ENCODE results near the gene LRPAP1. TPM values are rescaled to one million over a fixed set of nuclear protein-coding genes. Genes with fewer than 3 reads are reported as not detected.

Gene LRPAP1
- total and polyA plus RNA-seq, 2 donors (not counting 1 experiment from before 2014, with no cell fraction given) = 62.9 to 80.5 TPM

DNA sequence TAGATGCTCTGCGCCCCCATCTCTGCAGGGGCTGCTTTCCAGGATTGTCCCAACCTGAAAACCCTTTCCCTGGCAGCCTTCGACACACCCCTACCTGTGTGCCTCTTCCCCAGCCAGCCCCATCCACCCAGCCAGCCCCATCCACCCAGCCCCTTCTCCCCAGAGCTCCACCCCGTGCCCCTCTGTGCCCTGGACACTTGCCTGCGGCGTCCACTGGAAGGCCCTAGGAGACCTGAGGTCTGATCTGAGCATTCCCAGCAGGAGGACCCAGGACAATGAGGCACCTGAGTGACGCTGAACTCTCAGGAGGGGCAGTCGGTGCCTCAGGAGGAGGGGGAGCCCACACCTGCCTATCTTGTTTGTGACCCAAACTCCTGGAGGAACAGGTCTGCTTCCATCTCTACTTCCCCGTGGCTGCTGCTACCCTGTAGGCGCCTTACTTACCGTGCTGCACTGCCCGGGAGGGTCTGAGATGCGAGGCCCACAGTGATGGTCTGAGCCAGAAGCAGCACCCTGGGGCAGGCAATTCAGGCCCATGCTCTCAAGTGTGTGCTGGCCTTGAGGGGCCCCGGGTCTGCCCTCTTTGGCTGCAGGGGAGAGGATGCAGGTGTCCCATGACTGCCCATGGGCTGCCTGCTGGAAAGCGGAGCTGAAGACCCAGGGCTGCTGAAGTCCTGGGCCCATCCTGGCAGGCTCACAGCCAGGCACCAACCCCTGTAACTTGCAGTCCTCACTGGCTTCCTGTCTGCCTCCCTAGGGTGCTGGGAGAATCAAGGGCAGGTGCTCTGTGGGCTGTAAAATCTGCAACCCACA is 4.9 kb downstream of the LRPAP1 start:
- Histone ChIP-seq H3K36me3 (ENCODE audit: control insufficient read depth, insufficient read depth, low read length) (peaks cover 10% of the 10 kb centered on the region), H3K4me2 (ENCODE audit: extremely low read depth, insufficient read depth, low read length) (no peak overlapping the region), H3K9me3 (ENCODE audit: control insufficient read depth, insufficient read depth, low read depth, low read length) (no peaks in the 10 kb centered on the region), H3K9ac (ENCODE audit: insufficient read depth, low read length) (no peak overlapping the region), H3K27me3 (ENCODE audit: control insufficient read depth, insufficient read depth, low read length) (no peaks in the 10 kb centered on the region), H3K27ac (ENCODE audit: insufficient read depth, low read length) (no peak overlapping the region), H3K4me3 (replicated peaks in 1 of 4; ENCODE audit: control extremely low read depth in 1 of 4, insufficient read depth in 1 of 4, low read depth in 3 of 4, low read length in 4 of 4) (no peak overlapping the region), H4K20me1 (ENCODE audit: control insufficient read depth, extremely low read depth, insufficient read depth, low read length) (no peaks in the 10 kb centered on the region), H2AFZ (ENCODE audit: low read length) (no peak overlapping the region), H3K79me2 (ENCODE audit: control insufficient read depth, insufficient read depth, low read length) (peaks cover 13% of the 10 kb centered on the region), H3K4me1 (ENCODE audit: control insufficient read depth, extremely low read depth, insufficient read depth, low read length) (peaks cover 3% of the 10 kb centered on the region)
- TF ChIP-seq, protein P1, sequence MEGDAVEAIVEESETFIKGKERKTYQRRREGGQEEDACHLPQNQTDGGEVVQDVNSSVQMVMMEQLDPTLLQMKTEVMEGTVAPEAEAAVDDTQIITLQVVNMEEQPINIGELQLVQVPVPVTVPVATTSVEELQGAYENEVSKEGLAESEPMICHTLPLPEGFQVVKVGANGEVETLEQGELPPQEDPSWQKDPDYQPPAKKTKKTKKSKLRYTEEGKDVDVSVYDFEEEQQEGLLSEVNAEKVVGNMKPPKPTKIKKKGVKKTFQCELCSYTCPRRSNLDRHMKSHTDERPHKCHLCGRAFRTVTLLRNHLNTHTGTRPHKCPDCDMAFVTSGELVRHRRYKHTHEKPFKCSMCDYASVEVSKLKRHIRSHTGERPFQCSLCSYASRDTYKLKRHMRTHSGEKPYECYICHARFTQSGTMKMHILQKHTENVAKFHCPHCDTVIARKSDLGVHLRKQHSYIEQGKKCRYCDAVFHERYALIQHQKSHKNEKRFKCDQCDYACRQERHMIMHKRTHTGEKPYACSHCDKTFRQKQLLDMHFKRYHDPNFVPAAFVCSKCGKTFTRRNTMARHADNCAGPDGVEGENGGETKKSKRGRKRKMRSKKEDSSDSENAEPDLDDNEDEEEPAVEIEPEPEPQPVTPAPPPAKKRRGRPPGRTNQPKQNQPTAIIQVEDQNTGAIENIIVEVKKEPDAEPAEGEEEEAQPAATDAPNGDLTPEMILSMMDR (conservative IDR thresholded peaks at IDR 0.05 in 1 of 2, IDR thresholded peaks at IDR 0.05 in 1 of 2; ENCODE audit: low read depth in 1 of 2, low read length in 2 of 2) = no peak
- no peak for TF ChIP-seq EZH2 (IDR thresholded peaks at IDR 0.05; ENCODE audit: low read length, missing control alignments)
- no peak for DNase-seq (ENCODE audit: low read depth in 2 of 2)

DNA sequence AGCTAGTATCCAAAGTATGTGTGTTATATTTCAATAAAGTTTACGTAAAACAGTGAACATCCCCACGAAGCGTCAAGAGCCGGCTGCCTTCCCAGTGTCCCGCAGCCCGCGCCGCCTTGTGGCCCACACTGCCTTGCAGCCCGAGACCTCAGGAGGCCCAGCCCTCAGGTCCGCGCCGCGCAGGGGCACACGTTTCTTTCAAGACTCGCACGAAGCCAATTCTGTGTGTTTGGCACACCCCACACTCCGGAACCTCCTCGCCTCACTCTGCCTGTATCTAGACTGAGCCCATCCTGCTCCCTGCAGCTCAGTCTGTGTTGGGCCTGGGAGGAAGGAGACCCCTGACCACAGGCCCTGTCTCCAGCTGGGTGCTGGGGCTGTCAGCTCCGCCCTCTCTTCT is 5.8 kb downstream of the LRPAP1 start:
- Histone ChIP-seq H3K4me3 (replicated peaks in 1 of 4; ENCODE audit: control extremely low read depth in 1 of 4, insufficient read depth in 1 of 4, low read depth in 3 of 4, low read length in 4 of 4) (no peak overlapping the region), H2AFZ (ENCODE audit: low read length) (no peak overlapping the region), H3K36me3 (ENCODE audit: control insufficient read depth, insufficient read depth, low read length) (peaks cover 10% of the 10 kb centered on the region), H3K27me3 (ENCODE audit: control insufficient read depth, insufficient read depth, low read length) (no peaks in the 10 kb centered on the region), H3K9ac (ENCODE audit: insufficient read depth, low read length) (no peak overlapping the region), H3K4me1 (ENCODE audit: control insufficient read depth, extremely low read depth, insufficient read depth, low read length) (peaks cover 3% of the 10 kb centered on the region), H3K9me3 (ENCODE audit: control insufficient read depth, insufficient read depth, low read depth, low read length) (no peaks in the 10 kb centered on the region), H4K20me1 (ENCODE audit: control insufficient read depth, extremely low read depth, insufficient read depth, low read length) (no peaks in the 10 kb centered on the region), H3K79me2 (ENCODE audit: control insufficient read depth, insufficient read depth, low read length) (peaks cover 11% of the 10 kb centered on the region), H3K4me2 (ENCODE audit: extremely low read depth, insufficient read depth, low read length) (no peak overlapping the region), H3K27ac (ENCODE audit: insufficient read depth, low read length) (no peak overlapping the region)
- TF ChIP-seq EZH2 (IDR thresholded peaks at IDR 0.05; ENCODE audit: low read length, missing control alignments) = no peak
- TF ChIP-seq, protein P1 (conservative IDR thresholded peaks at IDR 0.05 in 1 of 2, IDR thresholded peaks at IDR 0.05 in 1 of 2; ENCODE audit: low read depth in 1 of 2, low read length in 2 of 2) = no peak
- no peak for DNase-seq (ENCODE audit: low read depth in 2 of 2)

DNA sequence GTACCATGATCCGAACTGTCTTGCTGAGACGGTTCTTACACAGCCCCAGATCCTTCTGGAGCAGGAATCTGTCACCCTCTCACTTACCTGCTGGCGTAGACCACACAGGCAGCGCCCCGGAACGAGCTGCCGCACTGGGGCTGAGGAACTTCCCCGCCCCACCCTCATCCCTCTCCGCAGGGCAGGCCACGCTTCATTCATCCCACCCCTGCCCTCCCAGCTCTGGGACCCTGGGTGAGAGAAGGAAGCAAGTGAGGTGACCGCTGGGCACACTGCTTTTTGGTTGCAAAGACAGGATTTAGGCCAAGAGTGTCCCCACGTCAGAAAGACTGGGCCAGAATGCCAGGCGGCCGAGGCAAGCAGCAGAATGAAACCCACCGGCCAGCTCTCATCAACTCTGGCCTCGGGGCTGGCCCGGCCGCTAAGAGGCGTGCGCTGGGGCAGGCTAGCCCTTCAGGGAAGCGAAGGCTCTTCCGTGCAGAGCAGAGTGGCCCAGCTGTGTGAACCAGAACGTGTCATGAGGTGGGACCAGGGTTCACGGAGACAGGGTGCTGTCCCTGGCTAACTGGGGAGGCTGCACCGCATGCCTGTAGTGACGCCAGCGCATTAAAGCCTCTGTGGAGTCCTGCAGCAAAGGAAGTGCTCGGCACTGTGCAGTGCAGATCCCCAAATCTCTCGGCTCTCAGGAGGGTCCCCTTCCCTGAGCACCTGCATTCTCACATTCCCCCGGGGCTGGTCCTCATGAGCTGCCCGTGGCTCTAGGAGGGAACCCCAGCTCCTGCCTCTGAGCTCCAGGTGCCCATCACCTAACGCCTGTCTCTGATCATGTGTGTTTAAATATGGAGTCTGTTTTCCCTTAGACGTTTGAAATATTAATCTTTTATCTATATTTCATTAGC is 6.4 kb downstream of the LRPAP1 start:
- Histone ChIP-seq H3K79me2 (ENCODE audit: control insufficient read depth, insufficient read depth, low read length) (peaks cover 5% of the 10 kb centered on the region), H3K4me2 (ENCODE audit: extremely low read depth, insufficient read depth, low read length) (no peak overlapping the region), H3K27ac (ENCODE audit: insufficient read depth, low read length) (no peak overlapping the region), H2AFZ (ENCODE audit: low read length) (no peak overlapping the region), H3K36me3 (ENCODE audit: control insufficient read depth, insufficient read depth, low read length) (peaks cover 10% of the 10 kb centered on the region), H3K9ac (ENCODE audit: insufficient read depth, low read length) (no peak overlapping the region), H3K4me1 (ENCODE audit: control insufficient read depth, extremely low read depth, insufficient read depth, low read length) (no peaks in the 10 kb centered on the region), H3K27me3 (ENCODE audit: control insufficient read depth, insufficient read depth, low read length) (no peaks in the 10 kb centered on the region), H3K9me3 (ENCODE audit: control insufficient read depth, insufficient read depth, low read depth, low read length) (no peaks in the 10 kb centered on the region), H3K4me3 (replicated peaks in 1 of 4; ENCODE audit: control extremely low read depth in 1 of 4, insufficient read depth in 1 of 4, low read depth in 3 of 4, low read length in 4 of 4) (no peak overlapping the region), H4K20me1 (ENCODE audit: control insufficient read depth, extremely low read depth, insufficient read depth, low read length) (no peaks in the 10 kb centered on the region)
- TF ChIP-seq EZH2 (IDR thresholded peaks at IDR 0.05; ENCODE audit: low read length, missing control alignments) = no peak
- TF ChIP-seq, protein P1 (conservative IDR thresholded peaks at IDR 0.05 in 1 of 2, IDR thresholded peaks at IDR 0.05 in 1 of 2; ENCODE audit: low read depth in 1 of 2, low read length in 2 of 2) = no peak
- no peak for DNase-seq (ENCODE audit: low read depth in 2 of 2)

All from fibroblast of lung (primary cell).